ENCODE measurements around the gene TMCC1.
"Not testable (repeated sequence)": the region's sequence is repeated elsewhere in the genome, so short reads cannot be mapped to it uniquely, and the experiment has no call there.

The TMCC1 gene

DNA sequence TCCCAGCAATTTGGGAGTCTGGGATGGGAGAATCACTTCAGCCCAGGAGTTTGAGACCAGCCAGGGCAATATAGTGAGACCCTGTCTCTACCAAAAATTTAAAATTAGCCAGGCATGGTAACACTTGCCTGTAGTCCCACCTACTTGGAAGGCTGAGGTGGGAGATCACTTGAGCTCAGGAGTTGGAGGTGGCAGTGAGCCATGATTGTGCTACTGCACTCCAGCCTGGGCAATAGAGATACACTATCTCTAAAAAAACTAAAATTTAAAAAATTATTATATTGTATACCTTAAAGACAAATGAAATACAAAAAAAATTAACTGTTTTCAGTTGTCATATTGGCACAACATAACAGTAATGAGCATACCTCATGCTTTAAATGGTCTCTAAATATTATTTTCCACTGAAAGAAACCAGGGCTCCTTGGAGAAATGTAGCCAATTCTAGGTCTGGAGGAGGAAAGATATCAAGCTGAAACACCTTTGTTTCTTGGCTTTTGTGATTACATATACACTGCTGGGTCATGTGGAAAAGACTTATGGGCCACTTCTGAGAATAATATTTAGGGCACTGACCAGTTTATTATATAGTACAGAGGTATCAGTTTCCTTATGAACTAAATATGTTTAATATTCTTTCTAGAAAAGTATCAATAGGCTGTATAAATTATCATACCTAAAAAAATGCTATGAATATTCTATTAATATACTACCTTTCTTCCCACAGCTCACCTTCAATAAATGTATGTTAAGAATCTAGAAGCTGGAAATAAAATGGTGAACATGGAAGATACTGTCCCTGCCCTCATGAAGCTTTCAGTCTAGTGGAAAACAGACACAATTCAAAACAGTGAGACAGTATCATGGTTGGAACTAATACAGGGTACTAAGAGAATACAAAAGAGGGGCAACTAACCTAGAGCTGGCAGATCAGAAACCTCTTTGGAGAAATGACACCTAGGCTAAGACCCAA, 119.5 kb downstream of the TMCC1 start:
- DNase-seq (ENCODE audit: low read depth), result no peak

DNA sequence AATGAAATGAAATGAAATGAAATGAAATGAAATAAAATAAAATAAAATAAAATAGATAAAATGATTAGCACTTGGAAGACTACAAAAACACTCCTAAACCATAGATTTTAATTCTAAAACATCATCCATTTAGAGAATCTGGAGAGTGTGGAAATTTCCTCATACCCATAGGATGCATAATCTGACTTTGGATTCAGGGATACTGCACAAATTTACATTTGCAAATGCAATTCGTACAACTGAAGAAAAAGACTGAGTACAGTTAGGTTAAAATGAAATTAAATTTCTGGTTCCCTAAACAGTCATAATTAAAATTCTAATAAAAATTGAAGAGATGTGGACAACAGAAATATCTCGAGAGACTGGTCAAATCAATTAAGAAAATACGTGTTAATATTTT, 122.9 kb downstream of the TMCC1 start:
- no peak for DNase-seq (ENCODE audit: low read depth)

DNA sequence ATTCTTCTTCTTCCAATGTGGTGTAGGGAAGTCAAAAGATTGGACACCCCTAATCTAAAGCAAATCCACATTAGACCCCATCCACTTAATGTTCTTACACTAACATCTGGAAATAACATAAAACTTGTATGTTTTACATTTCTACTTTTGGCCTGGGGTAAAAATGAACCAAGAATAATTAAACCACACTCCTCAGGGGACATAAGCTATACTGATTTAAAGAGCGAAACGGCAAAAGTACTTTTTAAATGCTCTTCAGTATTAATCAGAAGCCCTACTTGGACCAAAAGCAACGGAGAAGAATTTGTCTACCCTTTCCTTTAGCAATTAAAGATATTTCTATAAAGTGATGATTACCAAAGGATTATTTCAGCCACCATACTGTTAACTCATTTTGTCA, 123.9 kb downstream of the TMCC1 start:
- DNase-seq (ENCODE audit: low read depth), result no peak

DNA sequence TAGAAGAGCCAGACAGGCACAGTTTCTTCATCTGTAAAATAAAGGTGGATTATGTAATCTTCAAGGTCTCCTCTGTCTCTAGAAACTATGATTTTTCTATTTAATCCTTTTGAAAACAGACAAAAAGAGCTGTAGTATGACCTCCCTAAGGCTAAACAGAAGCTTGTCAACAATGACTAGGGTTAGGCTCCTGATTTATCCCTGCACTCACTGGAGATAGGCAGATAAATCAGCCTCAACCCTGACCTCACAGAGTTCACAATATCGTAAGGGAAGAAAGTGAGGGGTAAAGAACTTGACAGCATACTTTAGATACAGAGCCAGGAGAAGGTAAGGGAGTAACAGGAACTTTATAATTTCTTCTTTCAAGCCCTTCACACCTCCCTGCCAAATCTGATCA, 124.8 kb downstream of the TMCC1 start:
- DNase-seq (ENCODE audit: low read depth), result no peak

DNA sequence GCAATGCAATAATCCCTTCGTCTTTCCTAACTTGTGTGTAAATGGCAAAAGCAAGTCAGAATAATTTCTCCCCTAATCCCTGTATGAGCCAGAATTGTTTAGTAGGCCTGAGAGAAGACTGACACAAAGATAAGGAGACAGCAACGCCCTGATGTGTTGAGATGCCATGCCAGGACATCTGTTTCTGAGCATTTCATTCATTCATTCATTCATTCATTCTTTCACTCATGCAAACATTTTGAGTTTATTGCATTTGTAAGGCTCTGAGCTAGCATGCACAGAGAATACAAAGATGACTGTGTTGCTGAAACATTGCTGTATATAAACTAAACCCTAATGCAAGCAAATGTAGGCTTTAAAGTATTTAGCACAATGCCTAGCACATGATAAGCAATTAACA, 127.4 kb downstream of the TMCC1 start:
- DNase-seq (ENCODE audit: low read depth), result no peak

DNA sequence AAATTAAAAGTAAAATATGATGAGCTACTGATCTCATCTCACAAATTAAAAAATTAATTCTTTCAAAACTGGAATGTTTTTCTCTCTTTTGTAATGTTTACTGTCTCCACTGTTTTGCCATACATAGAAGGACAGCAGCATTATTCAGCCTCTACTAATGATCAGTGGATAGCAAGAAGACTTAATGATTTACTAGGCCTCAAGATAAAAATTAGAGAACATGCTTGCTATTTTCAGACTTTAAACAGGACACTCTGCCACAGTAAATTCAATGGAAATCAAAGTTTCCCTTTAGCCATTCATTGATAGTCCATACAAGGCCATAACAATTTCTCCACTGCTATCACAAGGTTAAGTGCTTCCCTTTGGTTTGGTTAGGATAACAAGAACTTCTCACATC, 129.4 kb downstream of the TMCC1 start:
- DNase-seq (ENCODE audit: low read depth), result no peak

DNA sequence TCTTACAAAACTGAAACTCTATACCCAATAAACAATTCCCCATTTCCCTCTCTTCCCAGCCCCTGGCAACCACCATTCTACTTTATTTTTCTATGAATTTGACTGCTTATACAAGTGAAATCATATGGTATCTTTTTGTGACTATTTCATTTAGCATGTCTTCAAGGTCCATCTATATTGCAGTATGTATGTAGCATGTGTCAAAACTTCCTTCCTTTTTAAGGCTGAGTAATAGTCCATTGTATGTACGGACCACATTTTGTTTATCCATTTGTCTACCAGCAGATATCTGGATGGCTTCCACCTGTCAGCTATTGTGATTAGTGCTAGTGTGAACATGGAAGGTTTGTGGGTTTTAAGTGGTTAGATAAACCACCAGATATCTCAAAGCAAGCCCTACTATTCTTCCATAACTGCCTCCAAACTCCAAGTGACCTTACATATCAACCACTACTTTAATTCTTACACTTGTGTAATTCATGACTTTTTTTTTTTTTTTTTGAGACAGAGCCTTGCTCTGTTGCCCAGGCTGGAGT, 134.7 kb downstream of the TMCC1 start:
- no peak for DNase-seq (ENCODE audit: low read depth)

DNA sequence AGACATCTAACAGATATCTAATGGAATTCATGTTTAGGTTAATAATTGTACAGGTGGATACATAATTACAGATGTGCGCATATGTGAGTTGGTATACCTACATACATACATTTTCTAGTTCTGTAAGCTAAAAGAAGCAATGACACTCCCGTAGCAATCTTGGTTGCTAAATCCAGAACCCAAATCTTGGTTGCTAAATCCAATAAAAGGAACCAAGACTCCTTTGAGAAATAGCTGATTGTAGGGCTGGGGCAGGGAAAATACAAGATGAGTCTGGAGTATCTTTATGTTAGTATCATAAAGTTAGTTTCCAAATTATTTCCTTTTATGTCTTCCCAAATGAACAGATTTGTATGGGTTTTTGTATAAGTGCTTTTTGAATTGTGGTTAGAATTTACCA, 135.2 kb downstream of the TMCC1 start:
- DNase-seq (ENCODE audit: low read depth), result no peak

DNA sequence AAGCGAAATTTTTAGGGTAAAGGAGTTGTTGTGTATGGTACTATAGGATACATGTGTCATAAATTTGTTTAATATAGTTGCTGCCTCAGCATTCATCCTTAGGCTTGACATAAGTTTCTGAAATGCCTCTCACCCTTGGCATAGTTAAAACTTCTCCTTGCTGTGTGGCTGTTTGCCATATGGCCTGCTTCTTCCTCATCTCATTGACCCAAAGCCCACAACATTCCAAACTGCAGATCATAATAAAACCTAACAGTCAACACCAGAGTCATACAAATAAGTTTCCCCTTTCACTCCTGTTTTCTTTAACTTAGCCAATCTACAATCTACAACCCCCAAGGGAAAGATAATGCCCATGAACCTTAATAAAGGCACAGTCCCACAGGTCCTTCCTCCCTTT, 136.6 kb downstream of the TMCC1 start:
- DNase-seq (ENCODE audit: low read depth), result no peak

DNA sequence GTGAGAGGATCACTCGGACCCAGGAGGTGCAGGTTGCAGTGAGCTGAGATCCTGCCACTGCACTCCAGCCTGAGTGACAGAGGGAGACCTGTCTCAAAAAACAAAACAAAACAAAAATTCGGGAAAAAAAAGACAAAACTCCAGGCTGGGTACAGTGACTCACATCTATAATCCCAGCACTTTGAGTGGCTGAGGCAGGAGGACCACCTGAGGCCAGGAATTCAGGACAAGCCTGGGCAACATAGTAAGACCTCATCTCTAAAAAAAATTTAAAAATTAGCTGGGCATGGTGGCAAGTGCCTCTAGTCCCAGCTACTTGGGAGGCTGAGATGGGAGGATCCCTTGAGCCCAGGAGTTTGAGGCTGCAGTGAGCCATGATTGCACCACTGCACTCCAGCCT, 142.4 kb downstream of the TMCC1 start:
- DNase-seq (ENCODE audit: low read depth), result not testable (repeated sequence)

DNA sequence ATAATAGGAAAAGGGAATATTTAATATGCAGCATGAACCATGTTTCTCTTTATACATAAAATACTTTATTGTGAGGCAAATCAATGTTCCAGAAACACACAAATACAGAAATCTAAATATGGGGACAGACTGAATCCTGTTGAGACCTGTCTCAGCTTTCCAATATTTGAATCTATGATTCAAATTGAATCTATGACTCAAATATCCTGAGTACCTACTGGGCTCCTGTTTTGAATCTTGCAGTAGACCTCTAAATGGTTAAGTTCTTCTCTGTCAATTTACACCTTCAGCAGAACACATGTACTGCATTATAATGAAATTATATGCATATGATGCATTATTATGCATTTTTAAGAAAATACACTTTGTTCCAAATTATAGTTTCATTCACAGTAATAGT, 143.8 kb downstream of the TMCC1 start:
- DNase-seq (ENCODE audit: low read depth), result no peak

DNA sequence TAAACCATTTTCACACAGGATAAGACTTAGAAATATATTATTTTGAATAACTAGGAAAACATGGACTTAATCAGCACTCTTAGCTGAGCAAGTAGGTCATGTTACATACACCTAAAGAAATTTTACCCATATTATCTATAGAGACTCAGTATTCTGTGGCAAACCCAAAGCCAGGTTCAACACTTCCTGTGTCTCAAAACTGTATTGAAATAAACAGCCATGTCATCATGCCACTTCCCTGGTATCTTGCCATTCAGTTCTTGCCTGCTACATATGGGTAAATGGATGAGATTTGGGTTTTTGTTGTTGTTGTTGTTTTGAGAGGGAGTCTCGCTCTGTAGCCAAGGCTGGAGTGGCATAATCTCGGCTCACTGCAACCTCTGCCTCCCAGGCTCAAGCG, 145.5 kb downstream of the TMCC1 start:
- DNase-seq (ENCODE audit: low read depth), result no peak

DNA sequence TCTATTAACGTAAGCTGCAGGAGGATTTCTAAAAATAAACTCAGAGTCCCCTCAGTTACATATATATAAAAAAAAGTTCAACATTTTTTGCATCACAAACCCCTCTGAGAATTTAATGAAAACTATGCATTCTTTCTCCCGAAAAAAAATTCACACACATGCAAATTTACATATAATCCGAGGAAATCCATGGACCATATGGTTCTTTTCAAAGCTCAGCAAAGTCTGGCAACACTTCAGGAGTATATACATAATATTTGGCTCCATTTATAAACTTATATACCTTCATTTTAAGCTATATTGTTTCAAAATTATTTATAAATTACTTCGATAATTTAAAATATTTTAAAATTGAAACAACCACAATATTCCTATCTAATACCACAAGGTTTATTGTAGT, 146.4 kb downstream of the TMCC1 start:
- no peak for DNase-seq (ENCODE audit: low read depth)

DNA sequence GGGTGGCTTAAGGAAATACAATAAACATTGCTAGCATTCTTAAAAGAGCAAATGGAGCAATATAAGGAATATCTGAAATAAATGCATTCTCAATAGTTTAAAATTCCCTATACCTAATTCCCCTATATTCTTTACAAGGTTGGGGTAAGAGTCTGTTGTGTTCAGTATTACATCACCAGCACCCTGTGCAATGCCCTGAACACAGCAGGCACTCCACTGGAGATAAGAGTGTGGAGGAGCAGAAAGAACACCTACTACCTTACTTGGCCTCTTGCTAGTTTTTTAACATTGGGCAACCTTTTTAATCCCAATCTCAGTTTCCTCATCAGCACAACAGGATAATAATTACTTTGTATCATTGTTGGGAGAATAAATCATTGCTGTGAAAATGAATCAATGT, 146.9 kb downstream of the TMCC1 start:
- DNase-seq (ENCODE audit: low read depth), result no peak

DNA sequence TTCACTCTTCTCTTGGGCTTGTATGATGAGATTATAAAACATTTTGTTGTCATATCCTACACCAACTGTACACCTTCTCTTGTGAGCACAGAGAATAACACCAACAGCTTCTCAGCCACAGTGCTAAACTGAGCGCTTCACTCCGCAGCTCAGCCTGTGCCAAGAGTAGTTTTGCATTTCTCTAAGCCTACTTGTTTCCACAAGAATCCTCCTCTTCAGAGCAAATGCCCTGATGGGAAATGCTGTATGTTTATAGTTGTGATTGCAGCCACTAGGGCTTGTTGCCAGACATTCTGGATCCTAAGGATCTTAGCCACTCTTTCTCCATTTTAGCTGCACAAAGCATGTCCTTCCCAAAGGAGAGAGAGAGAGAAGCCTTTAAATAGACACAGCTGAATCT, 148.3 kb downstream of the TMCC1 start:
- DNase-seq (ENCODE audit: low read depth), result no peak

DNA sequence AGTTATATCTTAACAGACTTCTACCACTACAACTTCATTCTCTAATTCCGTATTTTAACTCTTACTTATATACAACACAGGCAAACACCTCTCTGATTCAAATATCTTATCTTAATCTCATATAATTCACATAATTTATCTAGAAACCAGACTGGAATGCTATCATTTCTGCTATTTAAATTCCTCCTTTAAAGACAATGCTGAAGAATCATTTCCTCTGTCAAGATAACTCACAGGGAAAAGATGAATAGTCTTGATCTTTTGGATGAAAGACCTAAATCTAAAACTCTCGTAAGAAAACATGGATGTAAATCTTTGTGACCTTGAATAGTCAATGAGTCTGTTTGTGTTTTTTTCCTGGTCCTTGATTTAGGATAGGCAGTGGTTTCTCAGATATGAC, 151.7 kb downstream of the TMCC1 start:
- no peak for DNase-seq (ENCODE audit: low read depth)

DNA sequence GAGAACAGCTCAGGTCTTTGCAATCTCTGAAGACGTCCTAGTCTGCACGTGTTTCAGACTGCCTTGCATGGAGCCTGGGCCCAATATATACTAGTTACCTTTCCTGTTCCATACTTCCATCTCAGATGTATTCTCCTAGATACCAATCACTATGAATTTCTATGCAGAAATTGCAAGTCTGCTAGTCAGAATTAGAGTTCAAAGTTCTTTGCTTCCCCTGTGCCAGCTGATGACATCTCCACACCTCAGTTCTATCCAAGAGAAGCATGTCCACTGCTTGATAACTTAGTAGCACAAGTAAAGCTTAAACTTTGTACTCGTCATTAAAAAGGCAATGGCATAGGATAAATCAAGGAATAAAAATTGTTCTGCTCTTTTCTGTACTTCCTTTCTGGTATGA, 153.4 kb downstream of the TMCC1 start:
- no peak for DNase-seq (ENCODE audit: low read depth)

DNA sequence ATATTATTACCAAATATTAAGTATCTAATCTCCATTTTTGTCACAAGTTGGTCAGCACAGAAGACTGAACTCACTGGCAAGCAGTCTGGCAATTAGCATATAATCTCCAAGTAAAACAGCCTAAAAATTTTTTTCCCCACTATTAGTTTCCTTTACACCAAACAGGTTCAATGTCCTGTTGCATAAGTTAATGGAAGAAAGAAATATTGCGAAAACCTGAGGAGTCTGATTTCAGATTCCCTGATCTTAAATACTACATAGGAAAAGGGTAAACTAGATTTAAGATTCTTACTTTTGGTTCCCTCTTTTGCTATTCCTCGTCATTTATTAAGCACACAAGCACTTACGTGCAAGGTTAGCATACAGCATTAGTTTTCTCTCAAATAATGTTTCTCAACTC, 153.9 kb downstream of the TMCC1 start:
- DNase-seq (ENCODE audit: low read depth), result no peak

DNA sequence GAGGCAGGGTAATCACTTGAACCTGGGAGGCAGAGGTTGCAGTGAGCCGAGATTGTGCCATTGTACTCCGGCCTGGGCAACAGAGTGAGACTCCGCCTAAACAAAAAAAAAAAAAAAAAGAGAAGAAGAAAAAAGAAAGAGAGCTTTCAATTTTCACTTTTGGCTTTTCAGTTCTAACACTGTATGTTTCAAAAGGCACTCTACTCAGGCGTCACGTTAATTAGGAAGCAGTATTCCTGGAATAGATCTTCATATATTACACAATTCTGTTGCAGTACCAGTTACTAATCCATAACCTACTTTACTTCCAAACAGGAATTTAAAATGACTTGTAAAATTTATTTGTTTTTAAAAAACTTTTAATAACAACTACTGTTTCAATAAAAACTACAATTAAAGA, 155.3 kb downstream of the TMCC1 start:
- DNase-seq (ENCODE audit: low read depth), result no peak

DNA sequence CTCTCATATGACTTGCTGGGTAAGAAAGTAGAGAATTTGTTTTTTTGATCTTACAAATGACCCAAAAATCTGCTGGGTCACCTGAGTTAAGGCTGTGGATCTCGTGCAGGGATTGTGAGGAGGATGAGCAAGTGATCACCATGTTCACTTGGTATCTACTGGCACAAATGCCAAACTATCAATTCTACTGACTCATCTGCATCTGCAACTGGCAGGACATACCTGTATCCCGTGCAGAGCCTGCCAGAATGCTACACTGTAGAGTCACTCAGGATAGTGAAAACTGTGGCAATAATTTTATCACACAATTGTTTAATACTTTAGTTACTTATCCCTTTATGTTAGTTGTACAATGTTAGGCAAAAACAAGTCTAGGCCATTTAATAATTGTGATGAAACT, 157.4 kb downstream of the TMCC1 start:
- no peak for DNase-seq (ENCODE audit: low read depth)

DNA sequence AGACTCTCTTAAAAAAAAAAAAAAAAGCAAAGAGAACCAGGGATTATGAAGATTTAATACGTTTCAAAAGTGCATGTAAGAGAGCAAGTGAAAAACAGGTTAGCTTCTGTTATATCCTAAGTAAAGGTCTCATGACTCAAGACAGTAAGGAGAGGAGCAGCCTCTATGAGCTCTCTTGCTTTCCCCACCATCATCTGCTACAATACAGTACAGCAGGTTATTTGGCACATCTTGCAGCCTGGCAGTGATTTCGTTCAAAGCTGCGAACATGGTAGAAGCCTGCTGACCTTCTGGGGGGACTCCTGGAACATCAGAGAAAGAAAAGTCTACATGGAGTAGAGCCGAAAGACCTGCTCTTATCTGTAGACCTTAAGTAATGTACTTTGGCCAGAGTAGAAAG, 157.9 kb downstream of the TMCC1 start:
- DNase-seq (ENCODE audit: low read depth), result no peak

DNA sequence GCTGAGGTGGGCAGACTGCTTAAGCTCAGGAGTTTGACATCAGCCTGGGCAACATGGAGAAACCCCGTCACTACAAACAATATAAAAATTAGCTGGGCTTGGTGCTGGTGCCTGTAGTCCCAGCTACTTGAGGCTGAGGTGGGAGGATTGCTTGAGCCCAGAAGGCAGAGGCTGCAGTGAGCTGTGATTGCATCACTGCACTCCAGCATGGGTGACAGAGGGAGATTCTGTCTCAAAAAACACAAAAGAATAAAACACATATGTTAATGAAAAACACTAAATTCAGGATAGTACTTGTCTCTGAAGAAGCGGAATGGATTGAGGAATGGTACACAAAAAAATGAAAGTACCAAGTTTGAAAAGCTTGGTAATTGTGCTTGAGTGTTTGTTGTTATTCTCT, 159.1 kb downstream of the TMCC1 start:
- DNase-seq (ENCODE audit: low read depth), result no peak

DNA sequence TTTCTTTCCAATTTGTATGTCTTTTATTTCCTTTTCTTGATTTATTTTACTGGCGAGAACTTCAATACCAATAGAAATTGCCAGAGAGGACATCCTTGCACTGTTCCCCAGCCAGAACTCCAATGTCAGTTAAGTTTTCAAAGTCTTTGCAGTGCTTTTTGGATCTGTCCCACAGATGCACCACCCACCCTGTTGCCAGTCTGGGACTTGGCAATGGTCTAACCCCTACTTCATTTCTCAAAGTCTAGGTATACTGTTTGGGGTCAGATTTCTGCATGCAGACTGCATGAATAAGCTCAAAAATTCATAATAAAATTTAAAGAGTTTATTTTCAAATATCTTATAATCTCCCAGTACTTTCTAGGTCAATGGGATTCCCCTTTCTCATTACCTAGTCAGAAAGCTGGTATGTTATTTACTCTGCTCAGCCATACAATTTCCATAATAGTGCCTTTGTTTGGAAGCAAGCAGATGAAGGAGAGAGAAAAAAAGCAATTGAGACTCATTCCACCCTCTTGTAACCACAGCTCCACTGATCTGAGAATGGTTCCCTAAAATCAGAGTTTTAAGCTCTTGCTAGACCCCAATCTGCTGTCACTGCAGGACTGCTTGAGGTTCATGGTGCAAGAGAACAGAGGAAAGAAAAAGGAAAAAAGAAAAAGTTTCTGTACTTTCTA, 161.2 kb downstream of the TMCC1 start:
- no peak for DNase-seq (ENCODE audit: low read depth)

Measured in ELR (cell line).